ENCODE data around the gene HK1. TPM values are rescaled to one million over a fixed set of nuclear protein-coding genes. Genes with fewer than 3 reads are reported as not detected.

HK1 gene
- total RNA-seq, 2 donors from 2014 or later, result 15.8 to 17.1 TPM

- no peaks in the 10 kb centered on the region for H3K27me3 ChIP-seq
- no peak for ATAC-seq
- DNase-seq, result no peak
- no peaks in the 10 kb centered on the region for H3K9me3 ChIP-seq
- H3K4me1 ChIP-seq, result peaks cover 13% of the 10 kb centered on the region
- no peak overlapping the region for H3K4me3 ChIP-seq
- 73 to 75% methylated on average over 3 of the region's 3 CpGs for WGBS, 2 donors
- TF ChIP-seq CTCF (IDR thresholded peaks at IDR 0.05) (no peak), POLR2A (IDR thresholded peaks at IDR 0.05) (no peak)
- H3K36me3 ChIP-seq (replicated peaks in 1 of 2; ENCODE audit: insufficient read depth in 1 of 2, low read depth in 2 of 2), result no peaks in the 10 kb centered on the region
- intact Hi-C loops (cut with DNase I), result no loop called here
- H3K27ac ChIP-seq, result peak overlapping the region in 2 of 4 donors; percentile 21 to 59
Observed at GRCh38 chr10:69349542-69349888, 71.2 kb downstream of the HK1 start.

GRCh38 chr10:69351589-69351988 lies 73.3 kb downstream of the HK1 start:
- TF ChIP-seq POLR2A (IDR thresholded peaks at IDR 0.05), result no peak
- no peak for TF ChIP-seq CTCF (IDR thresholded peaks at IDR 0.05)
- H3K27me3 ChIP-seq, result no peaks in the 10 kb centered on the region
- no peaks in the 10 kb centered on the region for H3K4me1 ChIP-seq
- 80 to 94% methylated on average over 4 of the region's 4 CpGs for WGBS, 2 donors
- no peak overlapping the region for H3K4me3 ChIP-seq
- intact Hi-C loops (cut with DNase I), result no loop called here
- ATAC-seq (no peak), DNase-seq (no peak)
- no peaks in the 10 kb centered on the region for H3K9me3 ChIP-seq
- no peaks in the 10 kb centered on the region for H3K36me3 ChIP-seq (replicated peaks in 1 of 2; ENCODE audit: insufficient read depth in 1 of 2, low read depth in 2 of 2)
- no peak overlapping the region for H3K27ac ChIP-seq

- TF ChIP-seq CTCF (IDR thresholded peaks at IDR 0.05) (no peak), POLR2A (IDR thresholded peaks at IDR 0.05) (no peak)
- ATAC-seq, result no peak
- H3K4me3 ChIP-seq, result no peak overlapping the region
- H3K9me3 ChIP-seq, result no peaks in the 10 kb centered on the region
- H3K4me1 ChIP-seq, result no peaks in the 10 kb centered on the region
- 92 to 94% methylated on average over 4 of the region's 4 CpGs for WGBS, 2 donors
- no peak for DNase-seq
- H3K27ac ChIP-seq, result no peak overlapping the region
- no peaks in the 10 kb centered on the region for H3K36me3 ChIP-seq (replicated peaks in 1 of 2; ENCODE audit: insufficient read depth in 1 of 2, low read depth in 2 of 2)
- no peaks in the 10 kb centered on the region for H3K27me3 ChIP-seq
- intact Hi-C loops (cut with DNase I), result no loop called here
Observed at GRCh38 chr10:69352569-69353264, 74.4 kb downstream of the HK1 start.

GRCh38 chr10:69353977-69354635 lies 75.8 kb downstream of the HK1 start:
- DNase-seq, result no peak
- intact Hi-C loops (cut with DNase I), result no loop called here

More at GRCh38 chr10:69353977-69354635, 75.8 kb downstream of the HK1 start:
- no peaks in the 10 kb centered on the region for H3K4me1 ChIP-seq
- H3K4me3 ChIP-seq, result no peak overlapping the region
- TF ChIP-seq CTCF (IDR thresholded peaks at IDR 0.05) (no peak), POLR2A (IDR thresholded peaks at IDR 0.05) (no peak)
- H3K36me3 ChIP-seq (replicated peaks in 1 of 2; ENCODE audit: insufficient read depth in 1 of 2, low read depth in 2 of 2), result no peaks in the 10 kb centered on the region
- no peak for ATAC-seq
- no peaks in the 10 kb centered on the region for H3K27me3 ChIP-seq
- H3K9me3 ChIP-seq, result no peaks in the 10 kb centered on the region
- no peak overlapping the region for H3K27ac ChIP-seq
- WGBS, 2 donors, result 80 to 92% methylated on average over 8 of the region's 8 CpGs
